WI38 (cell line): ENCODE results near the gene TMEM101.

Experiments
- H3K4me3 ChIP-seq: 2 replicates; pipeline ENCODE4 v1.5.1; 2011; ENCODE audit warnings: low read depth, mild to moderate bottlenecking, control low read depth, low read length
- TF ChIP-seq, protein P1 (sequence below): IDR thresholded peaks from 2 replicates; pipeline ENCODE4 v1.5.1; 2012; ENCODE audit warnings: low read depth, mild to moderate bottlenecking, control low read depth, low read length

Gene TMEM101

DNA sequence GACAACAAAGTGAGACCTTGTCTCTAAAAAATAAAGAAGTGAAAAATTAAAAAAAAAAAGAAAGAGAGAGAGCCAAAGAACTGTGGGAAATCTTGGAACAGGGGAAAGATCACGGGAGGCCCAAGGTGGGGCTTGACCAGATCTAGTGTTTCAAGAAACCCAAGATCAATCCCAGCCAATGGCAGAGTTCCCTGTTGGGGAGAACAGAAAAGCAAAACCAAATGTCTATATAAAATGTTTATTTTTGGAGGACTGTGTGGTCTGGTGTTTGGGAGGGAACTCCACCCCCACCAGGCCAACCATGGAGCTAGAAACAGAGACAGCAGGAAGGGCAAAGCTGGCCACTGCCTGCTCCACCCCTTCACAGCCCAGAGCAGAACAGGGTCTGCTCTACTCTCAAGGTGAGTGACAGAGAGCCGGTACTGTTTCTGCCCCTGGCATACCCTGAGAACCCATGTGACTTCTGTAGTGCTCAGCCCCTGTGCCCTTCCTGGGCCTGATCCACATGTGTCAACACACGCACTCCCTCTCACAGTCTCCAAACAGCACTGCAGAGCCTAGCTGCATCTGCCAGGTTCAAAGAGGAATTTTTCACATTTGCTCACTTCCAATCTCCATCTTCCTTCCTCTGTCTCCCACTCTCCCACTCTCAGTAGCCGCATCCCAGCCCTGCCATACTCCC, 3.7 kb downstream of the TMEM101 start:
- TF ChIP-seq, protein P1, sequence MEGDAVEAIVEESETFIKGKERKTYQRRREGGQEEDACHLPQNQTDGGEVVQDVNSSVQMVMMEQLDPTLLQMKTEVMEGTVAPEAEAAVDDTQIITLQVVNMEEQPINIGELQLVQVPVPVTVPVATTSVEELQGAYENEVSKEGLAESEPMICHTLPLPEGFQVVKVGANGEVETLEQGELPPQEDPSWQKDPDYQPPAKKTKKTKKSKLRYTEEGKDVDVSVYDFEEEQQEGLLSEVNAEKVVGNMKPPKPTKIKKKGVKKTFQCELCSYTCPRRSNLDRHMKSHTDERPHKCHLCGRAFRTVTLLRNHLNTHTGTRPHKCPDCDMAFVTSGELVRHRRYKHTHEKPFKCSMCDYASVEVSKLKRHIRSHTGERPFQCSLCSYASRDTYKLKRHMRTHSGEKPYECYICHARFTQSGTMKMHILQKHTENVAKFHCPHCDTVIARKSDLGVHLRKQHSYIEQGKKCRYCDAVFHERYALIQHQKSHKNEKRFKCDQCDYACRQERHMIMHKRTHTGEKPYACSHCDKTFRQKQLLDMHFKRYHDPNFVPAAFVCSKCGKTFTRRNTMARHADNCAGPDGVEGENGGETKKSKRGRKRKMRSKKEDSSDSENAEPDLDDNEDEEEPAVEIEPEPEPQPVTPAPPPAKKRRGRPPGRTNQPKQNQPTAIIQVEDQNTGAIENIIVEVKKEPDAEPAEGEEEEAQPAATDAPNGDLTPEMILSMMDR: no peak
- H3K4me3 ChIP-seq: no peak overlapping the region

DNA sequence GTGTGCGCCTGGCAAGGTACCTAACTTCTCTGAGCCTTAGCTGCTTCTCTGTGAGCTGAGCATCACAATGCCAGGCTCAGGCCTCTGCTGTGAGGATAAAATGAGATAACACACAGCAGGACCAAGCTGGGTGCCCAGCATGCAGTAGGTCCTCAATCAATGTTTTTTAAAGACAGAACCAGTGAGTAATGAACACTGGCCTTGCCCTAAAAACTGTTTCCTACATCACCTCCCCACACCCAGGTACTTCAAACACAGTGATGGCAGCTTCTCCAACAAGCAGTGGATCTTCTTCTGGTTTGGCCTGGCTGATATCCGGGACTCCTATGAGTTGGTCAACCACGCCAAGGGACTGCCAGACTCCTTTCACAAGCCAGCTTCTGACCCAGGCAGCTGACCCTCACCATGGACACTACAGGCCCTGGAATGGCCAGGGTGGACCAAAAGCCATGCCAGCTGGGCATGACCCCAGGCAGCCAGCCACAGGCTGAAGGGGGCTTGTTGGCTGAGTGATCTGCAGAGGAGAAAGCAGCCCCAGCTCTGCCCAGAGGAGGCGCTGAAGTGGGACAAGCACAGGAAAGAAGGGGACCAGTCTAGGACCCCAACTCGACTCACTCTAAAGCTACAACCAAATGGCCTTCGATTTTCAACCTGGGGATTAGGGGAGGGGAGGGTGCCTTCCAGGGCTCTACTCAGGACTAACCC, 6.4 kb downstream of the TMEM101 start:
- TF ChIP-seq, protein P1: no peak
- H3K4me3 ChIP-seq: peak overlapping the region; percentile 72

- H3K4me3 ChIP-seq: peak overlapping the region; percentile 72
- TF ChIP-seq, protein P1: no peak
Observed at GRCh38 chr17:44007346-44008204, 7.2 kb downstream of the TMEM101 start.

DNA sequence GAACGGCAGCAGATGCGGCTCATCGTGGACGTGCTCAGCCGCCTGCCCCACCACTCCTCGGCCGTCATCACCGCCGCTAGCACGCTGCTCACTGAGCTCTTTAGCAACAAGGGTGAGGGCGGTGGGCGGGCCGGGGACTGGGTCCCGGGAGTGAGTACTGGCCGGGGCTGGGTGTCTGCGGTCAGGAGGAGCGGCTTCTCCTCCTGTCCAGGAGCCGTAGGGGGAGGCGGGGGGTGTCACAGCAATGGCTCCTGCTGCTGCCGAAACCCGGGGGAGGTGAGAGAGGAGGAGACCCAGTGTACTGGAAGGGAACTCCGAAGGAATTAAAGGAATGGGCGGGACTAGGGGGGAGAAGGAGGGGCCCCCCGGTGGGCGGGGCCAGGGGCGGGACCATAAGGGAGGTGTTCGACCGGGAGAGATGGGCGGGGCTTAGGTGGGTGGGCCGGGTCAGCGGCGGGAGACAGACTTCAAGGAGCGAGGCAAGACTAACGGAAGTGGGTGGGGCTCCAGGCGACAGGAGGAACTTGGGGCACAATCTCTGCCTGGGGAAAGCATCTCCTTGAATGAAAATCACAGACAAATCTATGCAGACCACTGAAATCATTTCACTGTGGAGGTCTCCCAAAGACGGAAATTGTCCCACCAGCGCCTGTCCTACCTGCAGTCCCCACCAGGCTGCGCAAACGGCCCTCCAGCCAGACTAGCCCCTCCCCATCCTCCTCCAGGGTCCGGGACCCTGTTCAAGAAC, 8.0 kb downstream of the TMEM101 start:
- H3K4me3 ChIP-seq: peak overlapping the region; percentile 72
- TF ChIP-seq, protein P1: peak; percentile 65

- peak overlapping the region; percentile 72 for H3K4me3 ChIP-seq
- TF ChIP-seq, protein P1: no peak
Observed at GRCh38 chr17:44006272-44006597, 8.5 kb downstream of the TMEM101 start.

- peak overlapping the region; percentile 72; the same call in 1 of the 2 replicates for H3K4me3 ChIP-seq
- TF ChIP-seq, protein P1: no peak
Observed at GRCh38 chr17:44005527-44006271, 9.1 kb downstream of the TMEM101 start.
